OCI-LY7 (cell line): ENCODE data around the gene KRTAP9-4.

Experiments used
- CTCF ChIP-seq: fragments of 200-600 bp; sonication (generic); conservative IDR thresholded peaks from 2 replicates; pipeline ENCODE4 v1.5.1; 2014; ENCODE audit warnings: mild to moderate bottlenecking, antibody characterized with exemption, low read length, moderate library complexity, mixed read lengths
- EZH2phosphoT487 ChIP-seq: fragments of 200-600 bp; sonication (generic); IDR thresholded peaks from 2 replicates; pipeline ENCODE4 v1.6.1; 2018; ENCODE audit warnings: low read depth, borderline replicate concordance, mild to moderate bottlenecking, mixed run types, antibody characterized with exemption, low read length, moderate library complexity, mixed read lengths

- TF ChIP-seq CTCF (no peak), EZH2phosphoT487 (no peak)
These were observed 25.7 kb upstream of the KRTAP9-4 start for GRCh38 chr17:41223821-41224220.
